Rectal smooth muscle tissue (tissue), 1 donor: Measurements from ENCODE around the gene TMEM168.
"Not testable (repeated sequence)": the region's sequence is repeated elsewhere in the genome, so short reads cannot be mapped to it uniquely, and the experiment has no call there.

Experiments used
- H3K27ac ChIP-seq: one replicate; pipeline ENCODE4 v1.7.0; 2013; ENCODE audit warnings: low read depth, low read length, inconsistent platforms
- H3K27me3 ChIP-seq: one replicate; pipeline ENCODE4 v1.7.0; 2013; ENCODE audit warnings: low read length; ENCODE audit not compliant: control insufficient read depth, insufficient read depth
- H3K36me3 ChIP-seq: one replicate; pipeline ENCODE4 v1.7.0; 2013; ENCODE audit warnings: low read length; ENCODE audit not compliant: control insufficient read depth, insufficient read depth
- H3K4me1 ChIP-seq: one replicate; pipeline ENCODE4 v1.7.0; 2013; ENCODE audit warnings: low read length; ENCODE audit not compliant: control insufficient read depth, insufficient read depth
- H3K4me3 ChIP-seq: one replicate; pipeline ENCODE4 v1.7.0; 2013; ENCODE audit warnings: low read length
- H3K9ac ChIP-seq: one replicate; pipeline ENCODE4 v1.7.0; 2013; ENCODE audit warnings: low read length

The TMEM168 gene, protein sequence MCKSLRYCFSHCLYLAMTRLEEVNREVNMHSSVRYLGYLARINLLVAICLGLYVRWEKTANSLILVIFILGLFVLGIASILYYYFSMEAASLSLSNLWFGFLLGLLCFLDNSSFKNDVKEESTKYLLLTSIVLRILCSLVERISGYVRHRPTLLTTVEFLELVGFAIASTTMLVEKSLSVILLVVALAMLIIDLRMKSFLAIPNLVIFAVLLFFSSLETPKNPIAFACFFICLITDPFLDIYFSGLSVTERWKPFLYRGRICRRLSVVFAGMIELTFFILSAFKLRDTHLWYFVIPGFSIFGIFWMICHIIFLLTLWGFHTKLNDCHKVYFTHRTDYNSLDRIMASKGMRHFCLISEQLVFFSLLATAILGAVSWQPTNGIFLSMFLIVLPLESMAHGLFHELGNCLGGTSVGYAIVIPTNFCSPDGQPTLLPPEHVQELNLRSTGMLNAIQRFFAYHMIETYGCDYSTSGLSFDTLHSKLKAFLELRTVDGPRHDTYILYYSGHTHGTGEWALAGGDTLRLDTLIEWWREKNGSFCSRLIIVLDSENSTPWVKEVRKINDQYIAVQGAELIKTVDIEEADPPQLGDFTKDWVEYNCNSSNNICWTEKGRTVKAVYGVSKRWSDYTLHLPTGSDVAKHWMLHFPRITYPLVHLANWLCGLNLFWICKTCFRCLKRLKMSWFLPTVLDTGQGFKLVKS

DNA sequence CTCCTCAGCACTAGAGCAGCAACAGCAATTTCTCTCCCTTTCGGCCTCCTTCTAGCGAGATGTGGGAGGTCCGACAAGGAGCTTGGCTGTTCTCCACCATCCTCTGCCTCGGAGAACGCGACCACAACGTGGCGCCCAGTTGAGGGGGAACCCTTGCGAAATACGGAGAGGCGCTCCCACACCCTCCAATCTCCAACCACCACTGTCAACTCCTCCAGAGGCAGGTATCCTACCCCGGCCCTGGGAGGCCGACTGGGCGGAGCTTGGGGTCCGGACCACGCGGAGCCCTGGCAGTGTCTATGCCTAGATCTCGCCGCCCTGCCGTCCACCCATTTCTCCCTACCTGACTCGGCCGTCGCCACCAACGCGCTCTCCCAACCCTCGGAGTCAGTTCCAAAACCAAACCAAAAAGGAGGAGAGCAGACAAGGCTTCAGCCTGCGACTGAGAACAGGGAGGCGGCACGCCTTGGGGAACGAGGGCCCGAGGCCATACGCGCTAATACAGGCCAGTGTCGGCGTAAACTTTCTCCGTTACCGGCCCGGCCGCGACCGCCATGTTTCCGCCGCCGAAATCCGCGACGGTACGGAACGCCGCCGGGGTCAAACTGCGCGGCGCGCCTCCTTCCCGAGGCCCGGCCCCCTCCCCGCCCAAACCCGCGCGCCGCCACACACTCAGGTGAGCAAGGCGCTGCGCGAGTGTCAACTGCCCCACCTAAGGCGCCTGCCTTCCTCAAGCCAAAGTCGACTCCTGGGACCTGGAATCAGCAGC, at the start of gene TMEM168:
Gene TMEM168 (minus strand): TSS at position 577 of the 769 bp plus-strand sequence. CDS start 5,568 bp downstream, outside the sequence.
- H3K4me1 ChIP-seq, result peaks cover 7% of the 10 kb centered on the region
- no peaks in the 10 kb centered on the region for H3K27me3 ChIP-seq
- peak within 1 kb of the TSS; percentile 100 for H3K4me3 ChIP-seq
- peak within 1 kb of the TSS; percentile 98 for H3K9ac ChIP-seq
- peak within 1 kb of the TSS; percentile 90 for H3K27ac ChIP-seq
- no peaks in the 10 kb centered on the region for H3K36me3 ChIP-seq

DNA sequence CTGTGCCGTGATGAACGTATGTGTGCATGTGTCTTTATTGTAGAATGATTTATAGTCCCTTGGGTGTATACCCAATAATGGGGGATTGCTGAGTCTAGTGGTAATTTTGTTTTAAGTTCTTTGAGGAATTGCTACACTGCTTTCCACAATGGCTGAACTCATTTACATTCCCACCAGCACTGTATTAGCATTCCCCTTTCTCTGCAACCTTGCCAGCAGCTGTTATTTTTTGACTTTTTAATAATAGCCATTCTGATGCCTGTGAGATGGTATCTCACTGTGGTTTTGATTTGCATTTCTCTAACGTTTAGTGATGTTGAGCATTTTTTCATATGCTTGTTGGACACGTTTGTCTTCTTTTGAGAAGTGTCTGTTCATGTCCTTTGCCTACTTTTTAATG, 45.7 kb upstream of the TMEM168 start:
- H3K27me3 ChIP-seq, H3K27ac ChIP-seq, H3K9ac ChIP-seq, H3K4me1 ChIP-seq, H3K4me3 ChIP-seq, H3K36me3 ChIP-seq: not testable (repeated sequence)

DNA sequence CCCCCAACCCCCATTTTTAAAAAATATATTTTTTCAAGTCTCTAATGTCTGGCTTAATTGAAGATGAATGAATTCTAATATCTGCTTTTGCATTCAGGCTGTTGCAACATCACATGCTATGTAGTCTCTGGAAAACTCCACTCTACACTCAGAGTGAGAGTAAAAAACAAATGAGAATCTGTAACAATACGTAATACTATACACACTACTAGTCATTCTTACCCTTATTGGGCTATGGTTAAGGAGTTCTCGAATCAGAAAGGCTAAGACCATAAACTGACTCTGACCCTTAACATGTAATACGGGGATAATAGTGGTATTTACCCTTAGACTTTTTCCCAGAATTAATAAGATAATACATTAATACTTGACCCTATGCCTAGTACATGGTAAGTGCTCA, 42.9 kb upstream of the TMEM168 start:
- H3K4me1 ChIP-seq, result no peaks in the 10 kb centered on the region
- no peaks in the 10 kb centered on the region for H3K36me3 ChIP-seq
- H3K27me3 ChIP-seq, result no peaks in the 10 kb centered on the region
- no peak overlapping the region for H3K4me3 ChIP-seq
- H3K27ac ChIP-seq, result no peak overlapping the region
- no peak overlapping the region for H3K9ac ChIP-seq

DNA sequence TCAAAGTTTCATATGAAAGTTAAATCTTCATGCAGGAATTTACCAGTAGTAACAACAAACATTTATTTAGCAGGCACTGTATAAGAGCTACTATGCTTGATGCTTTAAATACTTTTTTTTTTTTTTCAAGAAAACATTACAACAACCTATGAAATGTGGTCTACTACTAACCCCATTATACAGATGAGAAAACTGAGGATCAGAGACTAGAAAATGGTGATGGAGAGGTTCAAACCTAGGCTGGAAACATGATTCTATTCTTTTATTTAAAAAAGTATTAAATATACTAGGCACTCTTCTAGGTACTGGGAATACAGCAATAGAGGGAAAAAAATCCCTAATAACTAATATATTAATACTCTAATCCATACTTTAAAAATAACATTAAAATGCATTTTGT, 40.6 kb upstream of the TMEM168 start:
- H3K36me3 ChIP-seq, result no peaks in the 10 kb centered on the region
- H3K9ac ChIP-seq, result no peak overlapping the region
- H3K4me3 ChIP-seq, result no peak overlapping the region
- no peaks in the 10 kb centered on the region for H3K27me3 ChIP-seq
- no peak overlapping the region for H3K27ac ChIP-seq
- H3K4me1 ChIP-seq, result no peaks in the 10 kb centered on the region

DNA sequence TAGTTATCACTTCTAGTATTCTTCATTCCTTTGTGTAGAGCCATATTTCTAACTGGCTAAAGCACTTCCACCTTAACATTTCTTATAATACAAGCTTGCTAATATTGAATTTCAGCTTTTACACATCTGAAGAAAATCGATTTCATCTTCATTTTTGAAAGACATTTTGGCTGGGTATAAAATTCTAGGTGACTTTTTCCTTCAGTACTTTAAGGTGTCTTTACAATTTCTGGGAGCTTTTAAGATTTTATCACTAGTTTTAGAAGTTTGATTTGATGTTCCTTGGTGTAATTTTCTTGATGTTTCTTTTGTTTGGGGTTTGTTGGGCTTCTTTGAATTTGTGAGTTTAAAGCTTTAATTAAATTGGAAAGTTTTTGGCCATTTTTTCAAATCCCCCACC, 38.5 kb upstream of the TMEM168 start:
- no peak overlapping the region for H3K4me3 ChIP-seq
- no peaks in the 10 kb centered on the region for H3K27me3 ChIP-seq
- no peak overlapping the region for H3K27ac ChIP-seq
- no peaks in the 10 kb centered on the region for H3K36me3 ChIP-seq
- no peak overlapping the region for H3K9ac ChIP-seq
- H3K4me1 ChIP-seq, result no peaks in the 10 kb centered on the region

DNA sequence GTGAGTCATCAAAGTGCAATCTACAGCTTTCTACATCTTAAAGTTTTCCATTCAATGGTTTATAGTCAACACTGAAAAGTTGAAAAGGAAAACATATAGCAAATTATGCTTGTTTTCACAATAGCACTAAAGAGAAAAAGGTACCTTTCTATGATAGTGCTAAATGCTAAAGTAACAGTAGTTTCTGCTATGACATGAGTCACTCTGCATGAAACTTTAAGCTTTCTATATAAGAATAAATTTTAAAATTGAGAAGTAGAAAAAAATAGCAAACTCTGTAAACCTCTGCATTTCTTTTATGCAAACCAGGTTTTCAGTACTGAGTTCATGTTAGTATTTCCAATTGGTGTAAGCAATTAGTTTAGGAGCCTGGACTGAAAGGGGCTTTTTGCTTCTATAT, 31.2 kb upstream of the TMEM168 start:
- no peaks in the 10 kb centered on the region for H3K4me1 ChIP-seq
- H3K9ac ChIP-seq, result no peak overlapping the region
- H3K4me3 ChIP-seq, result no peak overlapping the region
- peaks cover 2% of the 10 kb centered on the region for H3K36me3 ChIP-seq
- H3K27me3 ChIP-seq, result no peaks in the 10 kb centered on the region
- no peak overlapping the region for H3K27ac ChIP-seq

DNA sequence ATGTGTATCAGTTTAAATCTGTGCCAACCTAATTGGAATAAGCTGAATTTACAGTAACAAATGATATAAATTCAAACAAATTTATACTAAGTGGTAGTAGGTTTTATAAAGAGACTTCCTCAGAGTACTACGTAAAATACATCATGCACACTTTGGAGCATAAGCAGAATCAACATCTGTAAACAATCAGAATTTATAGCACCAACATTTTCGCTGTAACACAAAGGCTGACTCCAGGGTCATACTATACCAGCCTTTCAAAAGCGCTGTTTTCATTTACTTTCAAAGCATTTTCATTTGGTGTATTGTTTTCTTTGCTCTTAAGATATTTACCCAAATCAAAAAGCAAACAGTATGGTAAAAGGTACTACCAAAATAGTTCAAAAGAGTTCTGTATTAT, 29.3 kb upstream of the TMEM168 start:
- Histone ChIP-seq H3K36me3 (peaks cover 2% of the 10 kb centered on the region), H3K4me3 (no peak overlapping the region), H3K27me3 (no peaks in the 10 kb centered on the region), H3K27ac (no peak overlapping the region), H3K9ac (no peak overlapping the region), H3K4me1 (no peaks in the 10 kb centered on the region)

DNA sequence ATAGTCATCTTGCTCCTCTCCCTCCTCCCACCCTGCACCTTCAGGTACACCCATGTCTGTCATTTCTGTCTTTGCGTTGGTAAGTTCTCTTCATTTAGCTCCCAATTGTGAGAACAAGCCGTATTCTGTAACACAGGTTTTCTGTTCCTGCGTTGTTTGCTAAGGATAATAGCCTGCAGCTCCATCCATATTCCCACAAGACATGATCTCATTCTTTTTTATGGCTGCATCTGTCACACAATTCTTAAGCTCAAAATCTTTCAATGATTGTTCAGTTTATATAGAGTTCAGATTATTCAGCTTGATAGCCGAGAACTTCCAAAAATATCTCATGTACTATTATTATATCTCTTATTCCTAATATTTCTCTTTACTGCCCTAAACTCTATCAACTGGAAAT, 16.0 kb upstream of the TMEM168 start:
- H3K4me1 ChIP-seq, result no peaks in the 10 kb centered on the region
- no peak overlapping the region for H3K9ac ChIP-seq
- no peaks in the 10 kb centered on the region for H3K36me3 ChIP-seq
- no peaks in the 10 kb centered on the region for H3K27me3 ChIP-seq
- no peak overlapping the region for H3K27ac ChIP-seq
- no peak overlapping the region for H3K4me3 ChIP-seq

DNA sequence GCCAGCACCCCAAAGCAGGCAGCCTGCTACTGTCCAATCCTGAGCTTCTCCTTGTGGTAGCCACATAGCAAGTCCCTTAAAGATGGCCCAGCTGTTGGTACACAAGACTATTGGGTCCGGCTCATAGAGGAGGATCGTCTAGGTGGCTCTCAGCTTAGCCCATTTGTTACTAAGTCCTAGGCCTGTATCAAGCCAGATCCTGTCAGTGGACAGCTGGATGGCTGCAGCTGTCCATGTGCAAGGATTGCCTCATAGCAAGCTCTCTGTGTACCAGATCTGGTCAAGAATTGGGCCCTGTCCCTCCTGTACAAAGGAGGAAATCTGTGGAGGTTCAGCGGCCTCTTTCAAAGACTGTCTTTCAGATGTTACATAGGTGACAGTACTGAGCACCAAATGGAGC, 12.2 kb upstream of the TMEM168 start:
- Histone ChIP-seq H3K27ac (no peak overlapping the region), H3K9ac (no peak overlapping the region)

DNA sequence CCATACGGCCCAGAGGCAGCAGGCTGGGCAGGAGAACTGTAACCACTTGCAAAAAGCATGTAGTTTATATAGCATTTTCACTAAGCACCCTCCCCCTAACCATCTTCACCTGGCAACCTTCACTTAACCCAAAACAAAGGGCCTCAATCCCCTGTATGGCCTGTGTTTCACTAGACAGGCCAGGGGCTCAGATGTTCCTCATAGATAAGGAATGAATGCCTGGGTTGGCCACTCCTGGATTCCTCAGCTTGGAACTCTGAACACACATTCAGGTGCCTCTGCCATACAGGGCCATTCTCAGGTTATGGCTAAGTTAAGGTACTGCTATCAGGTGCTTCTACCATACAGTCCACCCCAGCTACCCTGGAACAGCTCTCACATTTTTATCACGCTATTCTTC, 10.3 kb upstream of the TMEM168 start:
- no peaks in the 10 kb centered on the region for H3K36me3 ChIP-seq
- no peaks in the 10 kb centered on the region for H3K27me3 ChIP-seq
- no peak overlapping the region for H3K4me3 ChIP-seq
- no peak overlapping the region for H3K27ac ChIP-seq
- H3K9ac ChIP-seq, result no peak overlapping the region
- no peaks in the 10 kb centered on the region for H3K4me1 ChIP-seq

More for the DNA sequence above, 12.2 kb upstream of the TMEM168 start:
- Histone ChIP-seq H3K36me3 (no peaks in the 10 kb centered on the region), H3K4me1 (no peaks in the 10 kb centered on the region), H3K27me3 (no peaks in the 10 kb centered on the region), H3K4me3 (no peak overlapping the region)

DNA sequence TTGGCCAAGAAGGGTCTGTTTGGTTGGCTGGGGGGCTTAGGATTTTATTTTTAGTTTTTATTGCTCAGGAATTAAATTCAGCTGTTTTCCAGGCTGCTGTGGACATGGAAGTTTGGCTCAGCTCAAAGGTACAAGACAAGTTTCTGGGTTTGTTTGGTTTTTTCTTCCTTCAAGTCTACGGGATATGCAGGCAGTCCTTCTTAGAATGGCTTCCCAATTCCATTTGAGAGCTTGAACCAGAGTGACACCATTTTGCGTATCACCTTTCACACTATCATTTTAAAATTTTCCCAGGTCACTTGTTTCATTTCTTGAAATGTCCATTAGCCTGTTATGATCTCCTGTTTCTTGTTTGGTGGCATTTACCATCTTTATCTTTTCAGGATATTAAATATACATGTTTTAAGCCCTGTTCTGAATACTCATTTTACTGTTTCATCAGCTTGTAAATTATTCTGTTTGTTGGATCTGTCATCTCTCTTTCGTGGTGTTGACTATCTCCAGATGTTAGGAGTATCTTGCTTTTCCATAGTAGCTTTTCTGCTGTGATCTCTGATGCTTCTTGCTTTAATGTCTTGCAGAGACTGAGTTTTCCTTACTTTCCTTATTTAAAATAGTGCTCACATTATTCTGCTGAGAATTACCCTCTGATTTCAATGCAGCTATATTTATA, 9.4 kb upstream of the TMEM168 start:
- Histone ChIP-seq H3K4me3 (no peak overlapping the region), H3K27me3 (no peaks in the 10 kb centered on the region), H3K27ac (no peak overlapping the region), H3K9ac (no peak overlapping the region), H3K4me1 (no peaks in the 10 kb centered on the region), H3K36me3 (no peaks in the 10 kb centered on the region)
